ENCODE measurements around the gene NFATC1.

Gene NFATC1

GRCh38 chr18:79378536-79379250, 17.0 kb upstream of the NFATC1 start:
- peak; percentile 99 for TF ChIP-seq CTCF (IDR thresholded peaks at IDR 0.05; ENCODE audit: insufficient read depth, low read length, missing control alignments)
- POLR2A ChIA-PET = no interaction called here
- no peak overlapping the region for H3K4me3 ChIP-seq (ENCODE audit: low read depth, low read length)
- DNase-seq (ENCODE audit: low read depth, low spot score) = no peak
- CTCF ChIA-PET = interaction anchor here (0.6 to 13.3 kb wide), 35 partner anchors 8 to 589 kb away, joined by 3 to 294 read pairs (median 7); no protein-coding TSS in a partner anchor

GRCh38 chr18:79379251-79379905, 16.4 kb upstream of the NFATC1 start:
- no peak for DNase-seq (ENCODE audit: low read depth, low spot score)
- no peak overlapping the region for H3K4me3 ChIP-seq (ENCODE audit: low read depth, low read length)
- TF ChIP-seq CTCF (IDR thresholded peaks at IDR 0.05; ENCODE audit: insufficient read depth, low read length, missing control alignments) = no peak
- ChIA-PET POLR2A (no interaction called here), CTCF (interaction anchor here (0.7 to 13.3 kb wide), 36 partner anchors 9 to 301 kb away, joined by 3 to 294 read pairs (median 8); no protein-coding TSS in a partner anchor)

DNA sequence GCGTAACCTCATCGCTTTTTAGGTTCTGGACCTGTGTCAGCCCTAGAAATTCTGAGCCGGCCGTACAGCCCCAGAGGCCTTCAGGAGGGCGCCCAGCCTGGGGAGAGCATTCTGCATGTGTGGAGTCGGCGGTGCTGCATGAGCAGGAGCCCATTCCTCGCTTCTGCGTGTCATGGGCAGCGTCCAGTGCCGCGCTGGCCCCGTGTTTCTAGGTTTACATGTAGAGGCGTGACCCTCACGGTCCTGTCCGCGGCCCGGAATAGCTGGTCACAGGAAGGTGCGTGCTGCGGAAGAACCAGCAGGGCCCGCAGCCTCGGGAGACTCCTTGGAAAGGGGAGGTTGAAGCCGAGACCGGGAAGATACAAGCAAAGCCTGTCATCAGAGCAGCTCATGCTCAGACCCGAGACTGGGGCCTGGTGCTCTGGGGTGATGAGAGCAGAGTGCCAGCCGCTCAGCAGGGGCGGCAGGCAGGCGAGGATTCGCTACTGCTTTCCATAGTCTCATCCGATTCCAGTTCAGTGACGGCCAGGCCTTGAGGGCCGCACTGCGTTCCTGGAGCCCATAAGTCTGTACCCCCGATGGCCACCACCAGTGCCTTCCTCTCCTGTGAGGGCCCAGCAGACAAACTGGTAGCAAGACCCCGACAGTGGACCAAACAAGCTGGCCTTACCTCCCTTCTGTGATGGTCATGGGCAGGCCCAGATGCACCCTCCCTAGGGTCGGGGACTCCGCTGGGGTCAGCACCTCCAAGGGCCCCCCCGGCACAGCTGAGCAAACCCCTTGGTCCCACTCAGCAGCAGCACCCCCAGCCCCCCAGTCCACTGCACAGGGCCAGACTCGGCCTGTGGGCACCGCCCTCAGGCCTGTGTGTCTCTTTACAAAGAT, 15.6 kb upstream of the NFATC1 start:
- POLR2A ChIA-PET = no interaction called here
- no peak for DNase-seq (ENCODE audit: low read depth, low spot score)
- no peak overlapping the region for H3K4me3 ChIP-seq (ENCODE audit: low read depth, low read length)
- no peak for TF ChIP-seq CTCF (IDR thresholded peaks at IDR 0.05; ENCODE audit: insufficient read depth, low read length, missing control alignments)
- CTCF ChIA-PET = interaction anchor here (0.6 to 13.3 kb wide), 48 partner anchors 8 to 1195 kb away, joined by 3 to 294 read pairs (median 6); no protein-coding TSS in a partner anchor

- TF ChIP-seq CTCF (IDR thresholded peaks at IDR 0.05; ENCODE audit: insufficient read depth, low read length, missing control alignments) = peak; percentile 90
- no peak for DNase-seq (ENCODE audit: low read depth, low spot score)
- H3K4me3 ChIP-seq (ENCODE audit: low read depth, low read length) = no peak overlapping the region
- CTCF ChIA-PET = interaction anchor here (0.6 to 13.3 kb wide), 40 partner anchors 8 to 1196 kb away, joined by 3 to 294 read pairs (median 5); no protein-coding TSS in a partner anchor
- POLR2A ChIA-PET = no interaction called here
These were observed 14.6 kb upstream of the NFATC1 start for GRCh38 chr18:79380816-79381806.

GRCh38 chr18:79381811-79382311, 13.9 kb upstream of the NFATC1 start:
- ChIA-PET POLR2A (no interaction called here), CTCF (interaction anchor here (0.9 to 13.3 kb wide), 20 partner anchors 8 to 766 kb away, joined by 3 to 294 read pairs (median 14); no protein-coding TSS in a partner anchor)
- TF ChIP-seq CTCF (IDR thresholded peaks at IDR 0.05; ENCODE audit: insufficient read depth, low read length, missing control alignments) = no peak
- DNase-seq (ENCODE audit: low read depth, low spot score) = no peak
- H3K4me3 ChIP-seq (ENCODE audit: low read depth, low read length) = no peak overlapping the region

All from AG04449 (cell line).